DND-41 (cell line): Measurements from ENCODE around the gene TRAF3IP1.

ENCODE experiments used
- CTCF ChIP-seq: IDR thresholded peaks from 2 replicates; pipeline ENCODE4 v1.5.1; 2012; ENCODE audit warnings: borderline replicate concordance, low read length, moderate library complexity, mild to moderate bottlenecking; ENCODE audit not compliant: poor library complexity, severe bottlenecking; ENCODE audit errors: extremely low read depth
- EZH2 ChIP-seq: IDR thresholded peaks from 3 replicates; pipeline ENCODE4 v1.6.1; 2012; ENCODE audit warnings: borderline replicate concordance, low read depth, mild to moderate bottlenecking, moderate library complexity, low read length, inconsistent platforms; ENCODE audit not compliant: severe bottlenecking

- TF ChIP-seq CTCF (no peak), EZH2 (no peak)
Observed at GRCh38 chr2:238359403-238359802, 39.1 kb downstream of the TRAF3IP1 start.
